GM12878 (cell line): ENCODE measurements around the gene U2AF2. TPM values are rescaled to one million over a fixed set of nuclear protein-coding genes. Genes with fewer than 3 reads are reported as not detected.

Experiments used
- ATF2 ChIP-seq: IDR thresholded peaks from 2 replicates; pipeline ENCODE4 v1.6.1; 2012; ENCODE audit warnings: low read length, inconsistent platforms
- ATF3 ChIP-seq: IDR thresholded peaks from 2 replicates; pipeline ENCODE4 v1.6.1; 2011; ENCODE audit warnings: low read depth, mild to moderate bottlenecking, low read length, moderate library complexity, borderline replicate concordance; ENCODE audit errors: extremely low read depth
- BACH1 ChIP-seq: fragments of 450-650 bp; IDR thresholded peaks from 2 replicates; pipeline ENCODE4 v1.6.1; 2017; ENCODE audit warnings: mild to moderate bottlenecking, borderline replicate concordance
- BRCA1 ChIP-seq: IDR thresholded peaks from 2 replicates; pipeline ENCODE4 v1.6.1; 2011; ENCODE audit warnings: low read depth, low read length, improper control_type of control experiment
- CEBPB ChIP-seq, 2 experiments: fragments of 150-350 bp in 1 of 2; IDR thresholded peaks; 2 replicates each; pipeline ENCODE4 v1.6.1; 2012 to 2014; ENCODE audit warnings: low read depth in 2 of 2, low read length in 2 of 2, borderline replicate concordance in 1 of 2, inconsistent platforms in 1 of 2
- MTA2 ChIP-seq: fragments of 450-650 bp; IDR thresholded peaks from 2 replicates; pipeline ENCODE4 v1.6.1; 2016; ENCODE audit warnings: low read depth, mild to moderate bottlenecking, moderate library complexity
- MTA3 ChIP-seq: IDR thresholded peaks from 2 replicates; pipeline ENCODE4 v1.6.1; 2012; ENCODE audit warnings: low read length, inconsistent platforms, borderline replicate concordance
- SMC3 ChIP-seq: IDR thresholded peaks from 2 replicates; pipeline ENCODE4 v1.6.1; 2011; ENCODE audit warnings: low read length, improper control_type of control experiment, borderline replicate concordance
- USF2 ChIP-seq: IDR thresholded peaks from 2 replicates; pipeline ENCODE4 v1.6.1; 2011; ENCODE audit warnings: low read depth, low read length, improper control_type of control experiment, borderline replicate concordance
- ZBTB11 ChIP-seq: fragments of 450-650 bp; formaldehyde crosslinking; IDR thresholded peaks from 2 replicates; pipeline ENCODE4 v1.5.0; 2022; ENCODE audit warnings: mild to moderate bottlenecking, missing genetic modification characterization
- ZNF592 ChIP-seq: fragments of 450-650 bp; IDR thresholded peaks from 2 replicates; pipeline ENCODE4 v1.6.1; 2017; ENCODE audit warnings: mild to moderate bottlenecking, moderate library complexity
- ZNF622 ChIP-seq: fragments of 450-650 bp; IDR thresholded peaks from 2 replicates; pipeline ENCODE4 v1.6.1; 2017; ENCODE audit warnings: mild to moderate bottlenecking, inconsistent platforms
- ZNF687 ChIP-seq: fragments of 450-650 bp; IDR thresholded peaks from 2 replicates; pipeline ENCODE4 v1.6.1; 2017; ENCODE audit warnings: mild to moderate bottlenecking, moderate library complexity
- polyA plus RNA-seq, 11 experiments: library from polyadenylated mRNA; depleted of rRNA in 4 of 11; unstranded in 6 of 11; stranded (reverse) in 5 of 11; fragments of >200 nt; fragmentation: Nextera tagmentation in 4 of 11; fragmentation: Illumina TruSeq in 1 of 11; extraction: Ambion mirVana in 4 of 11; extraction: Trizol in 1 of 11; gene quantifications; 1 replicate in 1 of 11; 2 replicates in 10 of 11; pipeline versions ENCODE4 v1.2.1 to v1.2.3, GENCODE V29; 2011 to 2016; ENCODE audit warnings: inconsistent platforms in 2 of 11, missing spikeins in 2 of 11, low read depth in 1 of 11
- total RNA-seq, 4 experiments: library from RNA; depleted of rRNA in 3 of 4; stranded (reverse); fragments of >200 nt in 3 of 4; fragmentation: Illumina TruSeq in 1 of 4; extraction: Trizol in 1 of 4; gene quantifications; 2 replicates each; pipeline versions ENCODE4 v1.2.1 to v1.2.3, GENCODE V29; 2013 to 2021

The U2AF2 gene
- total and polyA plus RNA-seq, 10 of the 15 experiments (the other 5 are each of a cell fraction or from before 2014, with no cell fraction given), result 3.0 to 338 (median 130) TPM

- TF ChIP-seq USF2 (no peak), BACH1 (0 out of 2 replicates have a peak, but pooled peaks have one; percentile 39), MTA2 (no peak), ATF2 (no peak), BRCA1 (no peak), ZBTB11 (CRISPR knock-in tag) (peak; percentile 86), MTA3 (no peak), ZNF622 (no peak), ZNF592 (no peak), CEBPB (IDR thresholded peaks at IDR 0.05; ENCODE audit: borderline replicate concordance in 1 of 2, low read depth in 2 of 2, low read length in 2 of 2) (no peak), SMC3 (no peak), ZNF687 (peak; percentile 32; the same call in 1 of the 2 replicates), ATF3 (no peak)
These were observed 14.0 kb upstream of the U2AF2 start, which contains the start of gene ZNF580 (continued) for GRCh38 chr19:55640577-55641425.
